Neuron (in vitro differentiated cells): Measurements from ENCODE around the gene RABGGTA.

ENCODE experiments used
- H2AFZ ChIP-seq: one replicate; pipeline ENCODE4 v1.6.1; 2013; ENCODE audit warnings: low read depth, mild to moderate bottlenecking, inconsistent platforms, low read length, moderate library complexity
- H3K27me3 ChIP-seq: one replicate; pipeline ENCODE4 v1.6.1; 2013; ENCODE audit warnings: low read length; ENCODE audit not compliant: insufficient read depth
- H3K36me3 ChIP-seq: one replicate; pipeline ENCODE4 v1.6.1; 2013; ENCODE audit warnings: low read length; ENCODE audit not compliant: insufficient read depth
- H3K4me1 ChIP-seq: one replicate; pipeline ENCODE4 v1.6.1; 2013; ENCODE audit warnings: low read length; ENCODE audit not compliant: insufficient read depth
- H3K4me3 ChIP-seq: 2 replicates; pipeline ENCODE4 v1.5.1; 2013; ENCODE audit warnings: mild to moderate bottlenecking, low read length, moderate library complexity
- H3K9me3 ChIP-seq: one replicate; pipeline ENCODE4 v1.6.1; 2013; ENCODE audit warnings: low read length

The RABGGTA gene

GRCh38 chr14:24258548-24259265 lies 12.7 kb downstream of the RABGGTA start:
- Histone ChIP-seq H3K27me3 (no peaks in the 10 kb centered on the region), H2AFZ (no peak overlapping the region), H3K36me3 (no peaks in the 10 kb centered on the region), H3K4me3 (no peak overlapping the region), H3K4me1 (no peaks in the 10 kb centered on the region), H3K9me3 (no peaks in the 10 kb centered on the region)

DNA sequence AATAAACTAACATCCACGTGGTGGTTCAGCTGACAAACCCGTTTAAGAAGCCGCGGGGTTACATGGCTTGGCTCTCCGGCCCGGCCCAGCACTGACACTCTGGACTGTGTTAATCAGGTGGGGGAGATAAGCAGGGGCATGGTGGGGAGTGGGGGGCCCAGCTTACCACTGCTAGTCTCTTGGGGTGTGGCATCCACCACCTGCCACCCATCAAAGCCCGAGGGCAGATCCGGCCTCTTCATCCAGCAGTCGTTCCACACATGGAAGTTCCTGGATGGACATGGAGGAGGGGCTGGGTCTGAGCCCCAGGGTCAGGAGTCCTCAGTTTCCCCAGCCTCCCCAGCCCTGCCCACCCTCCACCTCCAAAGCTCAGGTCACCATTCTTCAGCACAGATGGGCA lies 13.3 kb downstream of the RABGGTA start:
- H2AFZ ChIP-seq, result no peak overlapping the region
- H3K36me3 ChIP-seq, result no peaks in the 10 kb centered on the region
- H3K4me3 ChIP-seq, result no peak overlapping the region
- no peaks in the 10 kb centered on the region for H3K27me3 ChIP-seq
- H3K4me1 ChIP-seq, result no peaks in the 10 kb centered on the region
- H3K9me3 ChIP-seq, result no peaks in the 10 kb centered on the region

- no peaks in the 10 kb centered on the region for H3K36me3 ChIP-seq
- H3K4me1 ChIP-seq, result no peaks in the 10 kb centered on the region
- no peaks in the 10 kb centered on the region for H3K9me3 ChIP-seq
- no peak overlapping the region for H3K4me3 ChIP-seq
- no peak overlapping the region for H2AFZ ChIP-seq
- H3K27me3 ChIP-seq, result no peaks in the 10 kb centered on the region
Observed at GRCh38 chr14:24256960-24257359, 14.4 kb downstream of the RABGGTA start.

DNA sequence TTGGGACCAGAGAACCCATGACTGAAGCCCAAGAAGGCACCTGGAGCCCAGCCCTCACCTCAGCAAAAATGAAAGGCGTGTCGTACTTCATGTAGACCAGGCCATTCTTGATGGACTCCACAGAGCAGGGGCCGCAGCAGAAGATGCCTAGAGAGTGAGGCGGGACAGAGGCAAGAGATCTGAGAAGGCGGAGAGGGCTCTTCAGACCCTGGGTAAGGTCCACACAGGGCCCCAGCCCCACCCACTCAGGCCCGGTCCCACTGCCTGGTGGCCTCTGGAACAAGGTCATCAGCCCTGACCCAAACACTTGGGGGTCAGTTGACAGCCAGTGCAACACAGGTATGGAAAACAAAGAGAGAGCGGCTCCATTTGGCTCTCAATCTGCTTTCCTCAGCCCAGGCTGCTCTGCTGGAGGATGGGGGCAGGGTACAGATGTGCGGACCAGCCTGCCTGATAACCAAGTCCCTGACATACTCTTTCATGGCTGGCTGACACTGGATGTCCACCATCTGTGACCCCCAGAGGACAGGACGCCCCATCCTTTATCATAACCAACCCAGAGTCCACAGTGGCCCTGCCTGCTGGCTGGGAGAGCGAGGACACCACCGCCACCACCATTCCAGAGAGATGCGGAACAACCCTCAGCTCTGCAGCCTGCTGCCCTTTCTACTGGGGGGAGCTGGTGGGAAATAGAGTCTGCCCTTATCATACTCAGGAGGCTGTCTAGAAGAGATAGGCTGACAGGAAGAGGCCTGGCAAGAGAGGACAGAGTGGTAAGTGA lies 15.3 kb downstream of the RABGGTA start:
- H3K27me3 ChIP-seq, result no peaks in the 10 kb centered on the region
- H3K9me3 ChIP-seq, result no peaks in the 10 kb centered on the region
- H3K4me1 ChIP-seq, result no peaks in the 10 kb centered on the region
- no peaks in the 10 kb centered on the region for H3K36me3 ChIP-seq
- H2AFZ ChIP-seq, result no peak overlapping the region
- no peak overlapping the region for H3K4me3 ChIP-seq

- Histone ChIP-seq H3K4me3 (no peak overlapping the region), H3K27me3 (no peaks in the 10 kb centered on the region), H3K36me3 (no peaks in the 10 kb centered on the region), H3K9me3 (no peaks in the 10 kb centered on the region), H2AFZ (no peak overlapping the region), H3K4me1 (no peaks in the 10 kb centered on the region)
Observed at GRCh38 chr14:24255438-24255837, 16.0 kb downstream of the RABGGTA start.

DNA sequence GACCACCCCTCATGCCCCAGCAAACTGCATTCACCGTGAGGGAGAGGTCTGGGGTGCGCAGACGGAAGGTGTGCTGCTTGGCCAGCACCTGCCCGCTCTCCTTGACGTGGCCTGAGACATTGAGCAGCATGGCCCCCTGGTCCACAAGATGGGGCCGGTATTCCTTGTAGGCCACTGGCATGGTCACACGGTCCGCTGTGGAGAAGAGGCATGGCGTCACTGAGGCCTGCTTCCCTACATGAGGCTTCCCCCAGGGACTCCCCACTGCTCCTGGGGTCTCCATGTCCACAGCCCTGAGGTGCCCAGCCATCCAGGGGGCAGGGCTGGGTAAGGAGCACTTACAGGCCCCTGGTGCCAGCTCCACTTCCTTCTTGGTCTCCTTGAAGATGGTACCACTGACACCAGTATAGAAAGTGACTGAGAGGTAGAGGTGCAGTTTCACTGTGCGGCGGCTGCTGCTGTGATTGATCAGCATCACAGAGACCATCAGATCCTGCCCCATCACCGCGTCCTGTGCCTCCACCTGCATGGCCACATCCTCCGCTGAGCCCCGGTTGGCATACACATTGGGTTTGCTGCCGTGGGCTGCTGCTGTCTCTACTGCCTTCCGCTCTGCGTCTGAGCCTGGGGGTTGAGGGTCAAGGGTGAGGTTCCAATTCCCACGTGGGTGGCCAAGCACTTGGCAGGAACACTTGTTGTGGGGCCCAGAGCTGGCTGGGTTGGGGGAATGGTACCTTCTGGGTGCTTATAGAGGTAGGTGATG lies 16.6 kb downstream of the RABGGTA start:
- Histone ChIP-seq H2AFZ (no peak overlapping the region), H3K4me1 (no peaks in the 10 kb centered on the region), H3K4me3 (no peak overlapping the region), H3K9me3 (no peaks in the 10 kb centered on the region), H3K36me3 (no peaks in the 10 kb centered on the region), H3K27me3 (no peaks in the 10 kb centered on the region)

- H2AFZ ChIP-seq, result no peak overlapping the region
- H3K36me3 ChIP-seq, result no peaks in the 10 kb centered on the region
- H3K4me1 ChIP-seq, result no peaks in the 10 kb centered on the region
- no peak overlapping the region for H3K4me3 ChIP-seq
- H3K9me3 ChIP-seq, result no peaks in the 10 kb centered on the region
- no peaks in the 10 kb centered on the region for H3K27me3 ChIP-seq
Observed at GRCh38 chr14:24253936-24254335, 17.5 kb downstream of the RABGGTA start.

GRCh38 chr14:24252289-24253124 lies 18.9 kb downstream of the RABGGTA start:
- Histone ChIP-seq H3K9me3 (no peaks in the 10 kb centered on the region), H3K36me3 (no peaks in the 10 kb centered on the region), H3K4me3 (no peak overlapping the region), H3K27me3 (no peaks in the 10 kb centered on the region), H2AFZ (no peak overlapping the region), H3K4me1 (no peaks in the 10 kb centered on the region)

GRCh38 chr14:24251880-24252288 lies 19.5 kb downstream of the RABGGTA start:
- H3K36me3 ChIP-seq, result no peaks in the 10 kb centered on the region
- no peaks in the 10 kb centered on the region for H3K27me3 ChIP-seq
- H3K9me3 ChIP-seq, result no peaks in the 10 kb centered on the region
- H3K4me3 ChIP-seq, result no peak overlapping the region
- no peaks in the 10 kb centered on the region for H3K4me1 ChIP-seq
- no peak overlapping the region for H2AFZ ChIP-seq

DNA sequence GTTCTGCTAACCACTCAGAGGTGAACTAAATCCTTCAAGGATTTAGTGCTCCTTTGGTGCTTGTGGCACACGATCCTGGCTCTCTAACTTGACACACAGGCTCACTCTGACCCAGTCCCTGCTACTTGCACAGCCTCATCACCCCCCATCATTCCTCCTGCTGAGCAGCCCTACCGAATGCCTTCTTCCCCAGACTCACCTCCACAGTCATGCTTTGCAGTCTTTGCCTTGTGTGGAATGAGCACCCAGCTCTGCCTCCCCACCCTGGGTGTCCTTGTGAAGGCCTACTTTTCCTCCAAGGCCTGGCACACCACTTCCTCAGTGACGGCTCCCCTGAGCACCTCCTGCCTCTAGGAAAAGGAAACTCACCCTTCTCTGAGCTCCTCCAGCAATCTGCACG lies 21.0 kb downstream of the RABGGTA start:
- Histone ChIP-seq H3K27me3 (no peaks in the 10 kb centered on the region), H3K4me3 (no peak overlapping the region), H3K9me3 (no peaks in the 10 kb centered on the region), H2AFZ (no peak overlapping the region), H3K36me3 (no peaks in the 10 kb centered on the region), H3K4me1 (no peaks in the 10 kb centered on the region)

GRCh38 chr14:24249230-24250021 lies 22.0 kb downstream of the RABGGTA start:
- H3K36me3 ChIP-seq, result no peaks in the 10 kb centered on the region
- H3K27me3 ChIP-seq, result no peaks in the 10 kb centered on the region
- no peak overlapping the region for H3K4me3 ChIP-seq
- H2AFZ ChIP-seq, result no peak overlapping the region
- H3K9me3 ChIP-seq, result no peaks in the 10 kb centered on the region
- H3K4me1 ChIP-seq, result no peaks in the 10 kb centered on the region

GRCh38 chr14:24247422-24247821 lies 24.0 kb downstream of the RABGGTA start:
- Histone ChIP-seq H3K9me3 (no peaks in the 10 kb centered on the region), H3K4me3 (no peak overlapping the region), H3K4me1 (no peaks in the 10 kb centered on the region), H3K27me3 (no peaks in the 10 kb centered on the region), H2AFZ (no peak overlapping the region), H3K36me3 (no peaks in the 10 kb centered on the region)
